ENCODE measurements around the gene SUPT20H.

DNA sequence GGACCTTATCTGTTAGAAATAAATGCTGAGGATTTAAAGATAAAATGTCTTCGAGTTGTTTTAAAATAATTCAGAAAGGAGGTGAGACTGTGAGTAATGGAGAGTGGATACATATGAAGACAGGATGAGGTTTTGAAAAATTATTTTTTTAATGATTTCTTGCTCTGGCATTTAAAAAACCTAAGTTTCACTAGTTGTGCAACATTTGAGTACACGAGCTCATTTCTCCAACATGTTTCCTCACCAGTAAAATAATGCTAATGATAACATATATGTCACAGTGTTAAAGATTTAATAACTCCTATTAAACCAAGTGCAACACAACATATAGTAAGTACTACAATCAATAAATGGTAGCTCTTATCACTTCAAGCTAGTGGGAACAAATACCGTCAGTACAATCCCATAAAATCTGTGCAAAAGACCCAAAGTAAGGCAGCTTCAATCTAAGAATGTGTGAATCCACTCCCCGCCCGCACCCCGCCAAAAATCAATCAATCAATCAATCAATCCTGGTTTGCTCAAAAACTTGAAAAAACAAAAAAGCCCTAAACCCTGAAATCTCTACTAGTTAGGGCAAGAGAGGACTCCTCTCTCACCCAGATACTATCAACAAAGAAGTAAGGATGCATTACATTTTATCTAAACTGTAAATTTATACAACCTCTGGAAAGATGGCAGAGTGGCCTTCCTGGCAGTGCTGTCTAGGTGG is 61.6 kb downstream of the SUPT20H start:
- TF ChIP-seq EZH2 (IDR thresholded peaks at IDR 0.05) (no peak), POLR2AphosphoS5 (IDR thresholded peaks at IDR 0.05; ENCODE audit: borderline replicate concordance, low read depth, low read length) (no peak)

Data from SK-N-MC (cell line).